ENCODE data around the gene TEX2.

TEX2 gene

DNA sequence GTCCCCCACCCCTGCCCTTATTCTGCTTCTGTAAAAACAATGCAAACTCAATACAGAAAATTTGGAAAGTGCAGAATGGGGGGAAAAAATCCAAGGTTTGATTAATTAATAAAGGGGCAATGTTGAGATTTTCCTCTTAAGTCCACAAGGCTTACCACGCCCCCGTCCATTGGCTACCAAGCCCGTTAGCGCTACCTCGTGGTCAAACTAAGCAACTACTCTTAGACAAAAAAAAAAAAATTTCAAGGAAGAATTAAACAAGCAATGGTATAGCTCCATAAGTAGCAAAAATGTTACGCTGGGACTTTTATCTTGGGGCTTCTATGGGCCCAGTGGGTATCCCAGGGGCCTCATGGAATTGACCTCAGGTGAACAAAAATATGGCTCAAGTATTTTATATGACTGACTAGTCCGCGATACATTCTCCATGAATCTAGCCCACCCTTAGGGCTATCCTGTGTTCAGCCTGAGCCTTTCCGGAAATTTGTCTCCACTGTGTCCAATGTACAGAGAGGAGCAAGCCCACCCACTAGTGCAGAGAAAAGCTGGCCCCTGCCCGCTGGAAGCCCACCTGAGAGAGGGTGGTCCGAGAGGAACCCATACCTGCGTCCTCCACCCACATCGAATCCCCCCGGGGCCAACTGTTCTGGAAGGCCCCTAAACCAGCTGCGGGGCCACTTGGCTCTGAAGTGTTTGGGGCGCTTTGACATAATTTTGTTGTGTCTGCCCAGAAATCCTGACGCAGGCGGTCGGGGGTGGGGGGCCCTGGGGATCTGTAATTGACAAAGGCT is 19.1 kb upstream of the TEX2 start:
- no peak overlapping the region for H3K4me3 ChIP-seq (ENCODE audit: control insufficient read depth, low read depth, low read length)
- peak; percentile 85 for DNase-seq (ENCODE audit: low read depth)
- TF ChIP-seq, protein P1, sequence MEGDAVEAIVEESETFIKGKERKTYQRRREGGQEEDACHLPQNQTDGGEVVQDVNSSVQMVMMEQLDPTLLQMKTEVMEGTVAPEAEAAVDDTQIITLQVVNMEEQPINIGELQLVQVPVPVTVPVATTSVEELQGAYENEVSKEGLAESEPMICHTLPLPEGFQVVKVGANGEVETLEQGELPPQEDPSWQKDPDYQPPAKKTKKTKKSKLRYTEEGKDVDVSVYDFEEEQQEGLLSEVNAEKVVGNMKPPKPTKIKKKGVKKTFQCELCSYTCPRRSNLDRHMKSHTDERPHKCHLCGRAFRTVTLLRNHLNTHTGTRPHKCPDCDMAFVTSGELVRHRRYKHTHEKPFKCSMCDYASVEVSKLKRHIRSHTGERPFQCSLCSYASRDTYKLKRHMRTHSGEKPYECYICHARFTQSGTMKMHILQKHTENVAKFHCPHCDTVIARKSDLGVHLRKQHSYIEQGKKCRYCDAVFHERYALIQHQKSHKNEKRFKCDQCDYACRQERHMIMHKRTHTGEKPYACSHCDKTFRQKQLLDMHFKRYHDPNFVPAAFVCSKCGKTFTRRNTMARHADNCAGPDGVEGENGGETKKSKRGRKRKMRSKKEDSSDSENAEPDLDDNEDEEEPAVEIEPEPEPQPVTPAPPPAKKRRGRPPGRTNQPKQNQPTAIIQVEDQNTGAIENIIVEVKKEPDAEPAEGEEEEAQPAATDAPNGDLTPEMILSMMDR (conservative IDR thresholded peaks at IDR 0.05; ENCODE audit: control insufficient read depth, insufficient read depth, low read depth, low read length) = peak; percentile 77

DNA sequence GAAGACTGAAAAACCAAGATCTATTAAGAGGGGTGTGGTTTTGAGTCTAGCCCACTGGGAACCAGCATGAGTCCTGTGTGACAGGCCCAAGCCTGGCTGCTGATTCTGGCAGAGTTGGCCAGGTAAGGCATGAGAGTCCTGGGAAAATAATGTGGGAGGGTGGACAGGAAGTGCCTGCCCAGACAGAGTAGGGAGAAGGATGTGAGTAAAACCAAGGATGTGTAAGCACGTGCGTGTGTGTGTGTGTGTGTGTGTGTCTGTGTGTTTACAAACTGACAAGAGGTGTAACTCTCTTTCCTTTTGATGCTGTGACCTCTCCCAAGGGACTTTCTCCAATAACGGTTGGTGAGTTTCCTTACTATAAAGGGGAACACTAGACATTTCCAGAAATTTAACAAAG is 15.6 kb upstream of the TEX2 start:
- no peak overlapping the region for H3K4me3 ChIP-seq (ENCODE audit: control insufficient read depth, low read depth, low read length)
- DNase-seq (ENCODE audit: low read depth) = peak; percentile 67
- TF ChIP-seq, protein P1 (conservative IDR thresholded peaks at IDR 0.05; ENCODE audit: control insufficient read depth, insufficient read depth, low read depth, low read length) = no peak

DNA sequence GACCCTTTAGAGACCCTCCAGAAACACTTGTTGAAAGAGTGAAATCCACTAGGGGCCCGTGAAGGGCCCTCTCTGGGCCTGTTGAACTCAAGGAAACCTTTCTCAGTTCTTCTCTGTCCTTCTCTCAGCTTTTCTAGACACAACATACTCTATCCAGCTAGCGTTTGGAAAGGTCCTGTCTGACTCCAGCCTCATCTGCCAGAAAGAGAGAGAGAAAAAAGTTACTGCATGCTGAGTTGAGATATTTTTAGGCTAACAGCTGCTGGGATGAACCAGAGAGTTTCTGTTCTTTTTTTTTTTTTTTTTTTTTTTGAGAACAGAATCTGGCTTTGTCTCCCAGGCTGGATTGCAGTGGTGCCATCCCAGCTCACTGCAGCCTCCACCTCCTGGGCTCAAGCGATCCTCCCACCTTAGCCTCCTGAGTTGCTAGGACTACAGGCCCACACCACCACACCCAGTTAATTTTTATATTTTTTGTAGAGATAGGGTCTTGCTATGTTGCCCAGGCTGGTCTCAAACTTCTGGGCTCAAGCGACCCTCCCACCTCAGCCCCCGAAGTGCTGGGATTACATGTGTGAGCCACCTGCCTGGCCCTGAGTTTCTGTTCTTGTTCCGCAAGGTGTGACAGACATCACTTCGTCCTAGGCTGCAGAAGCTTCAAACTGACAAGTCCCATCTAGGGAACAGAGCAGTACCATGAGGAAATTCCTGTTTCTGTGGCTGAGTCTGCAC is 14.9 kb upstream of the TEX2 start:
- no peak for DNase-seq (ENCODE audit: low read depth)
- TF ChIP-seq, protein P1 (conservative IDR thresholded peaks at IDR 0.05; ENCODE audit: control insufficient read depth, insufficient read depth, low read depth, low read length) = no peak
- no peak overlapping the region for H3K4me3 ChIP-seq (ENCODE audit: control insufficient read depth, low read depth, low read length)

DNA sequence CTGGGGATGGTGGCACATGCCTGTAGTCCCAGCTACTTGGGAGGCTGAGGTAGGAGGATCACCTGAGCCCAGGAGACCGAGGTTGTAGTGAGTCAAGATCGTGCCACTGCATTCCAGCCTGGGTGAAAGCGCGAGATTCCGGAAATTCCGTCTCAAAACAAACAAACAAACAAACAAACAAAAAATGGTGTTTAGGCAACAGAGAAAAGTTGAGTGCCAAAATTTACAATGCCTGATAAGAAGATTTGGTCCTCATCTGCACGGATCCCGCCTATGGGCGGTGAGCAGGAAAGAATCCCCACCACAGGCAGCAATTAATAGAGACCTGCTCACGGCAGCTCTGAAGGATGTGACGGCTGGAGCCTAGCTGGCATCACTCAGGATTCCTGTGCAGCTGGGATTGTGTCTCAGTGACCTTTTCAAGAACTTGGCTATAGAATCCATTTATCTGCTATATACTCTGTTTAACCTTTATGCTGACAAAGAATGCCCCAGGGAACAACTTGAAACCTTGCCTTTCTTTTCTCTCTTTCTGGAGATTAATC is 14.0 kb upstream of the TEX2 start:
- no peak overlapping the region for H3K4me3 ChIP-seq (ENCODE audit: control insufficient read depth, low read depth, low read length)
- no peak for DNase-seq (ENCODE audit: low read depth)
- TF ChIP-seq, protein P1 (conservative IDR thresholded peaks at IDR 0.05; ENCODE audit: control insufficient read depth, insufficient read depth, low read depth, low read length) = no peak

DNA sequence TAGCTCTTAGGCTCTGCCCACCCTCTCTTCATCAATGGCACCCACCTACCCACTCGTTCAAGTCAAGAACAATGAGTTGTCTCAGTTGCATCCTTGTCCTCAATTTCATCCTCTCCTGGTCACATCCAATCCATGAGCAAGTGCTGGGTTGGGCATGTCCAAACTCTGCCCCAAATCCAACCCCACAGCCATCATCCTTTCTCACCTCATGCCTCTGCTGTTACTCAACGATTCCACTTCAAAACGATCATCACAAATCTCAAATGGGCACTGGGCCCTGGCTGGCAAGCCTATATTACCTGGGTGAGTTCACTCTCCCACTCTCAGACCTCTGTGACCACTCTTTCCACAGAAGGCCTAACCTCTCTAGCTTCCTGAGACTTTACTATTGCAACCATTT is 12.0 kb upstream of the TEX2 start:
- no peak overlapping the region for H3K4me3 ChIP-seq (ENCODE audit: control insufficient read depth, low read depth, low read length)
- TF ChIP-seq, protein P1 (conservative IDR thresholded peaks at IDR 0.05; ENCODE audit: control insufficient read depth, insufficient read depth, low read depth, low read length) = no peak

DNA sequence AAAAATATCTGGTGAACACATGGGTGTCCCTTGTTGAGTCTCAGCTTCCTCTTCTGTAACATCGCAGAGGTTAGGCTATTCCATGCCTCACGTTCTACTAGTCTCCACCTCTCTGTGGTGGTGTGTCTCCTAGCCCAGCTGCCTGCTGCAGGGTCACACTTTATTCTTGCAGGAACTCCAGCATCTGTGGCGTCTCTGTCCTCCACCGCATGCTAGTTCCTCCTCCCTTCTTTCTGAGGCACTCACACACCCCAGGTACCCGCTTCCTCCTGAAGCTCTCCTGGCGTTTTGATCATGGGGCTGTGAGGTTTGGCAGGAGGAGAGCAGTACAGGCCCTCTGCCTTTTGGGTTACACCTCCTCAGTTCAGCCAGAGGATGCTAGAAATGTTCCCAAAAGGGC is 9.9 kb upstream of the TEX2 start:
- TF ChIP-seq, protein P1 (conservative IDR thresholded peaks at IDR 0.05; ENCODE audit: control insufficient read depth, insufficient read depth, low read depth, low read length) = no peak
- no peak overlapping the region for H3K4me3 ChIP-seq (ENCODE audit: control insufficient read depth, low read depth, low read length)
- no peak for DNase-seq (ENCODE audit: low read depth)

More for the DNA sequence above, 12.0 kb upstream of the TEX2 start:
- no peak for DNase-seq (ENCODE audit: low read depth)

Data from fibroblast of mammary gland (primary cell).